ENCODE measurements around the gene SMAD6. TPM values are rescaled to one million over a fixed set of nuclear protein-coding genes. Genes with fewer than 3 reads are reported as not detected.
A peak's percentile ranks its signal among the peaks of the same experiment; 100 is the strongest.

Gene SMAD6
- total RNA-seq, 2 experiments from 2014 or later: 0.97 to 1.2 TPM

DNA sequence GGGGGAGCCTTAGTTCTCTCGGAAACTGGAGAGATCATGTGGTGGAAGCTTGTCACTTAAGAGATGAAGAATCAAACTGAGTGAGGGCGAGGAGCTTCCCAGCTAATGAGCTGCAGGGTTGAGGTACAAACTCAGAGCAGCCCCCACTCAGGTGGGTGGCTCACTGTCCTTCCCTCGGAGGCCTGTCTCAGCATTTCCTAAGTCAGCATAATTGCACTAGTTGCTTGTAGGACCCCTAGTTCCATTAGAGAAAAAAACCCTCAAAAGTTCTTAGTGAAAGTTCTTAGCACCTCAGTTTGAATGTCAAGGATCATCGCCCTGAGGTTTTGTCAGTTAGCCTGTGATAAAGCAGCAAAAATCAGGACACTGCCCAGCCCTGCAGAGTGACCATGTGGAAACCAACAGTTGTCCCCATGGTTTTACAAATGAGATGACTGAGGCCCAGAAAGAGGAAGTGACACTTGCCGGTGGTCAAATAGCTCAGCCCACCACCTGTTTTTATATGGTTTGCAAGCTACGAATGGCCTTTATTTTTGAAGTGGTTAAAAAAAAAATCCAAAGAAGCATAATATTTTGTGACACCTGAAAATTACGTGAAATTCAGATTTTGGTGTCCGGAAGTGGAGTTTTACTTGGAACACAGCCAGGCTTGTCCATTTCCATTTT lies 11.9 kb downstream of the SMAD6 start:
- Mint-ChIP-seq H3K27me3 (ENCODE audit: low read depth) (peaks cover 5% of the 10 kb centered on the region), H3K4me1 (ENCODE audit: low read depth) (peaks cover 12% of the 10 kb centered on the region), H3K9me3 (ENCODE audit: insufficient read depth) (no peaks in the 10 kb centered on the region), H3K36me3 (ENCODE audit: low read depth) (no peaks in the 10 kb centered on the region), H3K27ac (no peak overlapping the region), H3K4me3 (no peak overlapping the region)
- DNase-seq (no peak), ATAC-seq (no peak)
- POLR2A ChIA-PET: no interaction called here
- CTCF ChIA-PET: no interaction called here

DNA sequence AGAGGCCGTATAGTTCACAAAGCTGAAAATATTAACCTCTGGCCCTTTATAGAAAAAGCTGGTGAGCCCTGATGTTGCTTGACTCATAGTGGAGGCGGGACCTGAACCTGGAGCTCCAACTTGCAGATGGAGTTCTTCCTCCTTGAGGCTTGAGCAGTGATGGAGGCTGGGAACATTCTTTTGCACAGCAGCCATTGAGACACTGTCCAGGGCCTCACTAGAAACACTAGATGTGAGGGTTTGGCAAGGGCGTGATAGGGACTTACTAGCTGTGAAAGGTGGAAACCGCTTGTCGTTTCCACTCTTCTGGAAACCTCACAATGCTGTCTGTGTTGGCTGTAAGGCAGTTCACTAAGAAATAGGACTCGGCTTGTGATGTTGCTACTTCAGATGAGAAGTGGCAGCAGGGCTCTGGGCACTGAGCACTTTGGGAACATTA lies 12.5 kb downstream of the SMAD6 start:
- ChIA-PET POLR2A (no interaction called here), CTCF (no interaction called here)
- DNase-seq (no peak), ATAC-seq (no peak)
- H3K9me3 Mint-ChIP-seq (ENCODE audit: insufficient read depth): no peaks in the 10 kb centered on the region
- no peaks in the 10 kb centered on the region for H3K36me3 Mint-ChIP-seq (ENCODE audit: low read depth)
- H3K27me3 Mint-ChIP-seq (ENCODE audit: low read depth): peaks cover 5% of the 10 kb centered on the region
- no peak overlapping the region for H3K27ac Mint-ChIP-seq
- peaks cover 15% of the 10 kb centered on the region for H3K4me1 Mint-ChIP-seq (ENCODE audit: low read depth)
- no peak overlapping the region for H3K4me3 Mint-ChIP-seq

DNA sequence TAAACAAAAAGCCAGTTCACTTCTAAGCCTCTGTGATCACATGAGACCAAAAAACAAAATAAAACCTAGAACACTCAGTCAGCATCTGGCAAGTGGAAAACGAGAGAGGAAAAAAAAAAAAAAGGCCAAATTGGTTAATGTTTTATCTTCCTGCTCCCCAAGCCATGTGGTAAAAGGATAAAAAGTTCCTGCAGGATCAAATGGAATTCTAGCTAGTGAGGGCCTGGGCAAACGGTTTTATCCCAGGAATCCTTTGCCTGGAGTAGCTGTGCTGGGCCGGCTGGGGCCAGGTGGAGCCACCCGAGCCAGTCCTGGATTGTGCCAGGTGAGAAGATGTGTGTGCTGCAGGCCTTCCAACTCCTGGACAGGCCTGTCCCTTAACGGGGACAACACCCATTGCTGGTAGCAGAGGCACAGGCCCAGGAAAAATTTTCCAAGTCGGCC lies 13.2 kb downstream of the SMAD6 start:
- H3K36me3 Mint-ChIP-seq (ENCODE audit: low read depth): no peaks in the 10 kb centered on the region
- H3K9me3 Mint-ChIP-seq (ENCODE audit: insufficient read depth): no peaks in the 10 kb centered on the region
- no peak for DNase-seq
- ATAC-seq: no peak
- H3K4me1 Mint-ChIP-seq (ENCODE audit: low read depth): peaks cover 22% of the 10 kb centered on the region
- no peak overlapping the region for H3K4me3 Mint-ChIP-seq
- no peak overlapping the region for H3K27ac Mint-ChIP-seq
- CTCF ChIA-PET: no interaction called here
- POLR2A ChIA-PET: no interaction called here
- H3K27me3 Mint-ChIP-seq (ENCODE audit: low read depth): peaks cover 5% of the 10 kb centered on the region

DNA sequence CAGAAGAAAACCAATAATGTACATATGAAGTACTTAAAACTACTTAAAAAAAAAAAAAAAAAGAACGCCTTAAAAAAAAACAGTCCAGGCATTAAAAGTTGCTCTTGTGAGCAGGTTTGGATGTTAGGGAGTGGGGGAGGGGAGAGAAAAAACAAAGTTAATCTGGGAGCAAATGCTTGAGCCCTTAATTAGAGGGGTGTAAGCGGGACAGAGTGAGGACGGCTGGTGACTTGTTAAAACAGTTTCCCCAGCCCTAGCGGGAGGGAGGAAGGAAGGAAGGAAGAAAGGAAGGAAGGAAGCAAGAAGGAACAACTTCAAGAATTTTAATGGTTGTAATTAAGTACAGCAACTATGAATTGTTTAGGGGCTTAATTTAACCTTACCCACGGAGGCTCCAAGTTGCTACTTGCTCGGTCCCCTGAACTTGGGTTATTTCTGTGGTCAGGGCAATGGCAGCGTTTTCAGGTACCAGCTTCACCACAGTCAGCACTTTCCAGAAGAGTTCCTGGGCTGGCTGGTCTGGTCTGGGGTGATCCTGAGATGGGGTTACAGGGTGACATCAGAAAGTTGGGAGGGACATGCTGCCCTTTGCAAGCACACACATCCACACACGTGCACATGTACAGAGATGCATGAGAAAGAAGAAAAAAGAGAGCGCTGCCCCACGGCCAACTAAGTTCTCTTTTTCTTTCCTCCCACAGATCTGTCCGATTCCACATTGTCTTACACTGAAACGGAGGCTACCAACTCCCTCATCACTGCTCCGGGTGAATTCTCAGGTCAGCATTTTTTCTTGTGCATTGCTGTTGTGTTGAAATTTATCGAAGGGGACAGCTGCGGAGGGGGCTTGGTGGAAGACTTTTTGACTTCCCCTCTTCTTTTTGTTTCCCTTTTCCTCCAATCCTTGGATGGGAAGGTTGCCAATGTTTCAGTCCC lies 14.0 kb downstream of the SMAD6 start:
- ChIA-PET CTCF (no interaction called here), POLR2A (no interaction called here)
- DNase-seq (no peak), ATAC-seq (no peak)
- peaks cover 5% of the 10 kb centered on the region for H3K27me3 Mint-ChIP-seq (ENCODE audit: low read depth)
- H3K27ac Mint-ChIP-seq: no peak overlapping the region
- H3K4me3 Mint-ChIP-seq: no peak overlapping the region
- H3K36me3 Mint-ChIP-seq (ENCODE audit: low read depth): no peaks in the 10 kb centered on the region
- H3K9me3 Mint-ChIP-seq (ENCODE audit: insufficient read depth): no peaks in the 10 kb centered on the region
- H3K4me1 Mint-ChIP-seq (ENCODE audit: low read depth): peaks cover 30% of the 10 kb centered on the region

DNA sequence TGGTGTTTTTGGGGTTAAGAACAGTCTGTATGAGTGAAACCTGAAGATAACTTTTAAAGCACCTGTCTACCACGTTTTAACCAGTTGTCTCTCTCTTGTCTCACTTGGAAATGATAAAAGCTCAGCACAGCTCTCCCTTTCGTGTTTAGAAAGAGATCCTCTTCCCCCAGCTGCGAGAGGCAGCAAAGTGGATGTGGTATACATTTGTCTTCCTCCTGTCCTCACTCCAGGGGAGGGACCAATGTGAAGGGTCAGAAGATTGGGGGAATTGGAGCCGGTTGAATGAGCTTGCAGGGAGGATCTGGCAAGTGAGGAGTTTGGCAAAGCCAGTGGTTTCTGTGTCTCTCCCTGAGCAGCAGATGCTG lies 14.6 kb downstream of the SMAD6 start:
- Mint-ChIP-seq H3K4me1 (ENCODE audit: low read depth) (peaks cover 36% of the 10 kb centered on the region), H3K4me3 (no peak overlapping the region), H3K27me3 (ENCODE audit: low read depth) (peaks cover 5% of the 10 kb centered on the region), H3K27ac (no peak overlapping the region), H3K36me3 (ENCODE audit: low read depth) (no peaks in the 10 kb centered on the region), H3K9me3 (ENCODE audit: insufficient read depth) (no peaks in the 10 kb centered on the region)
- ChIA-PET CTCF (no interaction called here), POLR2A (no interaction called here)
- no peak for DNase-seq
- ATAC-seq: no peak

DNA sequence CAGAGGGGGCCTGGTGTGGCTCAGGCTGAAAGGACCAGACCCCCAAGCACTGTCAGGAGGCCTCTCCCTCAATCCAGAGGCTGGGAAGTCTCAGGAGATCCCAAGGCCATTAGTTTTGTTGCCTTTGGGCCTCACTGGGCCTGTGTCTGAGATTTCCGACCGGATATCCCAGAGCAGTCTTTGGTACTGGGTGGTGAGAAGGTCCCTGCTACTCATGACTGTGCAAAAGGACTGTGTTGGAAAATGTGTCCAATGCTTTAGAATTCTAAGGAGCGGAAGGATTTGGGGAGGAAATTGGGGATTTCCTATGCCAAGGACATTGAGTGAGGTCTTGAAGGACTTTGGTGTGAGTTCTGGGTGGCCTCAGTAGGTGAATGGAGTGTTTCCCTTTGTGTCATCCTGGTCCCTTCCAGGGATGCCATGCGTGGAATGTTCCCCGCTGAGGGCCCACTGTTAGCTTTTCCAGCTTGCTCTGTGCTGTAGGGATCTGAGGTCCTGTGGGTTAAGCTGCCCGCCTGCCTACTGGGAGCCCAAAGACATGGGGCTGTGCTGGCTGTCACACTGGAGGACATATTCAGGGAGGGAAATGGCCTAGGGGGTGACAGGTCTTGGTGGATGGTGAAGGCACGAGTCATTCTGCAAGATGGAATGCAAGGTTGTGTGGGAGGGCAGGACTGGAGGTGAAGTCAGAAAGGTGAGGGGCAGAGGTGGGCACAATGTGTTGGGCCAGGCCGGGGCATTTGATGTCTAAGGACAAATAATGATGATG lies 16.4 kb downstream of the SMAD6 start:
- no peak overlapping the region for H3K27ac Mint-ChIP-seq
- H3K36me3 Mint-ChIP-seq (ENCODE audit: low read depth): no peaks in the 10 kb centered on the region
- POLR2A ChIA-PET: no interaction called here
- H3K4me1 Mint-ChIP-seq (ENCODE audit: low read depth): peaks cover 39% of the 10 kb centered on the region
- H3K27me3 Mint-ChIP-seq (ENCODE audit: low read depth): peaks cover 5% of the 10 kb centered on the region
- no peaks in the 10 kb centered on the region for H3K9me3 Mint-ChIP-seq (ENCODE audit: insufficient read depth)
- ATAC-seq: no peak
- H3K4me3 Mint-ChIP-seq: no peak overlapping the region
- CTCF ChIA-PET: no interaction called here
- no peak for DNase-seq

DNA sequence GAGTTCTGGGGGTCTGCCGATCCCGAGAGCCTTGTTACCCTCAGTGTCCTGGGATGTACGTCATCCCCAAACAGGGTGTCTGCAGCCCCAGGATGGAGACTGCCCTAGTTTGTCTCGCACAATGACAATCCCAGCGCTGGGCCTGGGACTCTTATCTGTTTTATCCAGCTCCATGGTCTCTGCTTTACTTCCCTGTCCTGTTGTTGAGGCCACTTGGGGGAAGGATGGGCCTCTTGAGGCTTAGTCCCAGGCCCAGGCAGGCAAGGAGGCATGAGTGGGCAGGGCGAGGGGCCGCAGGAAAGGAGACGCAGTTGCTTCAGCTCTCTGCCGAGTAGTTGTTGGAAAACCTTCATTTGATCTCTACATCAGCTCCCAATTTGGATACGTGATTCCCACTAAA lies 17.4 kb downstream of the SMAD6 start:
- H3K4me3 Mint-ChIP-seq: no peak overlapping the region

DNA sequence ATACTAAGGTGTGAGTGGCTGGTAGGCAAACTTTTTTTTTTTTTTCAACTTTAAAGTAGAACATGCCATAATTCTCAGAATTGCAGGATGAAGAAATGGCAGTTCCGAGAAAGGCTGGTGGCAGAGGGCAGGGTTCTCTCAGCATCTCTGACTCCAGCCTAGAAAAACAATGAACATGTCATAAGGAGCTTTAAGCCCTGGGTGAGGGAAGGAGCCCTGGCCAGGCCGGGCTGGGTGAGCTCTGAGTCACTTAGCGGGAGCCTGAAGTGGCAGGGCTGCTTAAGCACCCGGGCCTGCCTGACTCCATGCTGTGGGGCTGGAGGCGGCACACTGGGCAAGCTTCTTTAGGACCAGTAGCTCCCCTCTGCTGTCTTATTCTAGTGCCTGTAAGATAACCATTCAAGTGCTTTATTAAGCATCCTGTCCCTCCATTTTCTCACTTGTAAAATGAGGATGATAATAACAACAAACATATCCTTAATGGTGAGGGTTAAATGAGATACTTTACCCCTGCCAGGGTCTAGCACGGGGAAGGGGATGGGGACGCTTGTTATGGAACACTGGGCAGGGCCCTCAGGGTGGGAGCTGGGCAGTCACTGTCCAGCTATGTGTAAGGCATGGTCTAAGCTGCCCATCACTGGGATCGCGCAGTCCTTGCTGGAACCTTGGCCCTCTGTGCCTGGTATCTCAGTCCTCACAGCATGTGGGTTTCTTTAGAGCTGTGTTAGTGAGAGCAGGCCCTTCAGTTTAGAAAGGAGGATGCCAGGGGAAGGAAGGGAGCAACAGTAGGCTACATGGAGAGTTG lies 18.4 kb downstream of the SMAD6 start:
- peak; percentile 72 for DNase-seq
- ATAC-seq: peak; percentile 87
- no peak overlapping the region for H3K4me3 Mint-ChIP-seq
- peaks cover 35% of the 10 kb centered on the region for H3K4me1 Mint-ChIP-seq (ENCODE audit: low read depth)
- no peaks in the 10 kb centered on the region for H3K36me3 Mint-ChIP-seq (ENCODE audit: low read depth)
- CTCF ChIA-PET: interaction anchor here (0.5 to 1.0 kb wide), 3 partner anchors 15 to 215 kb away, joined by 3 to 7 read pairs (median 3); partner anchors contain the start of gene ZWILCH
- H3K27ac Mint-ChIP-seq: peak overlapping the region; percentile 69
- POLR2A ChIA-PET: interaction anchor here (0.6 to 1.5 kb wide), 3 partner anchors 11 to 141 kb away, joined by 4 to 8 read pairs (median 7); no protein-coding TSS in a partner anchor
- H3K27me3 Mint-ChIP-seq (ENCODE audit: low read depth): peaks cover 6% of the 10 kb centered on the region
- H3K9me3 Mint-ChIP-seq (ENCODE audit: insufficient read depth): no peaks in the 10 kb centered on the region

More for the DNA sequence above, 17.4 kb downstream of the SMAD6 start:
- Mint-ChIP-seq H3K27ac (peak overlapping the region; percentile 69), H3K36me3 (ENCODE audit: low read depth) (no peaks in the 10 kb centered on the region), H3K9me3 (ENCODE audit: insufficient read depth) (no peaks in the 10 kb centered on the region), H3K4me1 (ENCODE audit: low read depth) (peaks cover 35% of the 10 kb centered on the region), H3K27me3 (ENCODE audit: low read depth) (peaks cover 6% of the 10 kb centered on the region)
- no peak for DNase-seq
- POLR2A ChIA-PET: interaction anchor here (0.6 to 1.5 kb wide), 2 partner anchors 18 to 142 kb away, joined by 4 to 8 read pairs; no protein-coding TSS in a partner anchor
- CTCF ChIA-PET: no interaction called here
- ATAC-seq: no peak

DNA sequence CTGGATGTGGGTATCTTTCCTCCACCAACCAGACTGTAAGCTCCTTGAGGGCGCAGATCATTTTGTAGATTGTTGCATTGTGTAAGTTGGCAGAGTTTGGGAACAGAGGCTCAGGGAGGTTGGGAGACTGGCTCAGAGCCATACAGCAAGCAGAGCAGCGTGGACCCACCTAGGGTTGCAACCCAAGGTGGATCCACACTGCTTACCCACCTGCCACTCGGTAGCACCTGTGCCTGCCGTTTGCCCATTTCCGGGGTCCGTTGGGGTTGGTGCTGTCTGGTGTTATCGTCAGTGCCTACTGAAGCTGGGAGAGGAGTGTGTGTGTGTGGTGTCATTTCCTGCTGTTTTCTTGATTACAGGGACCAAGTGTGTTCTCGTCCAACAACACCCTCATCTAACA lies 19.0 kb downstream of the SMAD6 start:
- no peaks in the 10 kb centered on the region for H3K36me3 Mint-ChIP-seq (ENCODE audit: low read depth)
- ATAC-seq (no peak), DNase-seq (no peak)
- peaks cover 33% of the 10 kb centered on the region for H3K4me1 Mint-ChIP-seq (ENCODE audit: low read depth)
- H3K27me3 Mint-ChIP-seq (ENCODE audit: low read depth): peaks cover 6% of the 10 kb centered on the region
- POLR2A ChIA-PET: interaction anchor here (1.3 kb wide), 1 partner anchor 11 kb away, joined by 7 read pairs; no protein-coding TSS in a partner anchor
- H3K27ac Mint-ChIP-seq: peak overlapping the region; percentile 69
- CTCF ChIA-PET: interaction anchor here (0.5 to 1.0 kb wide), 3 partner anchors 16 to 216 kb away, joined by 3 to 7 read pairs (median 3); partner anchors contain the start of gene ZWILCH
- H3K9me3 Mint-ChIP-seq (ENCODE audit: insufficient read depth): no peaks in the 10 kb centered on the region
- no peak overlapping the region for H3K4me3 Mint-ChIP-seq

DNA sequence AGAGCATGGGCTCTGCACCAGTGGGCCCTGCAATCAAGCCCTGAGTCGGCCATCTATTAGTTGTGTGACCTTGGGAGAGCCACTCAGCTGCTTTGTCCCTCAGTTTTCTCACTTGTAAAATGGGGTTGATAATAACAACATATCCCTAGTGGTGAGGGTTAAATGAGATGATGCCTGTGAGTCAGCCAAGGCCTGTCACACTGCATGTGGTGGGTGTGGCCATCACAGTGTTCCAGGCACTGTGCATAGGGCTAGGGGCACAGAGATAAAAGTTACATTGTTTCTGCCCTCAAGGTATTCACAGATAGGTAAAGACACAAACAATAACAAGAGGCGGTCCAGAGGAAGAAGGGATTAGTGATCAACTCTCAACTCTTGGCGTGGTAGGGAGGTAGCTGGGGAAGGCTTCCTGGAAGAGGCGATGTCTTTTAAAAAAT lies 19.5 kb downstream of the SMAD6 start:
- no peak overlapping the region for H3K4me3 Mint-ChIP-seq
- H3K4me1 Mint-ChIP-seq (ENCODE audit: low read depth): peaks cover 30% of the 10 kb centered on the region
- H3K9me3 Mint-ChIP-seq (ENCODE audit: insufficient read depth): no peaks in the 10 kb centered on the region
- ATAC-seq: no peak
- ChIA-PET CTCF (interaction anchor here (0.8 kb wide), 1 partner anchor 16 kb away, joined by 3 read pairs; no protein-coding TSS in a partner anchor), POLR2A (no interaction called here)
- H3K36me3 Mint-ChIP-seq (ENCODE audit: low read depth): no peaks in the 10 kb centered on the region
- peaks cover 6% of the 10 kb centered on the region for H3K27me3 Mint-ChIP-seq (ENCODE audit: low read depth)
- H3K27ac Mint-ChIP-seq: peak overlapping the region; percentile 69
- no peak for DNase-seq

DNA sequence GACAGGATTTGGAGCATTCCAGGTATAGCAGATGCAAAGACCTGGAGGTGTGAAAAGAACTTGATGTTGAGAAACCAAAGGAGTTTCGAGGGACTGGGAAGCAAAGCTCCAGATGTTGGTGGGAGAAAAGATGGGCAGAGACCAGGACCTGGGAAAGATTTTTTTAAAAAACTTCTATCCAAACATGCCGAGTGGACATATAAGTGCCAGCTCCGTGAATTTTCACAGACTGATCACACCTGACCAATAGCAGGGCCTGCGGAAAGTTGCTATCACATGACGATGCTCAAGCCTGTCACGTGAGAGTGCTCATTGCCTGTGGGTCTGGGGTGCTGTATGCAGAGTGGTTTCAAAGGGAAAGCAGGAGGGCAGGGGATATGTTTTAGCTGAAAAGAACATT lies 19.9 kb downstream of the SMAD6 start:
- peak overlapping the region; percentile 7 for H3K27ac Mint-ChIP-seq
- ATAC-seq (no peak), DNase-seq (no peak)
- H3K9me3 Mint-ChIP-seq (ENCODE audit: insufficient read depth): no peaks in the 10 kb centered on the region
- peaks cover 26% of the 10 kb centered on the region for H3K4me1 Mint-ChIP-seq (ENCODE audit: low read depth)
- H3K36me3 Mint-ChIP-seq (ENCODE audit: low read depth): no peaks in the 10 kb centered on the region
- no peak overlapping the region for H3K4me3 Mint-ChIP-seq
- peaks cover 6% of the 10 kb centered on the region for H3K27me3 Mint-ChIP-seq (ENCODE audit: low read depth)
- CTCF ChIA-PET: no interaction called here
- POLR2A ChIA-PET: interaction anchor here (1.0 kb wide), 1 partner anchor 21 kb away, joined by 3 read pairs; no protein-coding TSS in a partner anchor
